ENCODE results near the gene KLHL29. TPM values are rescaled to one million over a fixed set of nuclear protein-coding genes. Genes with fewer than 3 reads are reported as not detected.

The KLHL29 gene
- total and polyA plus RNA-seq, 2 experiments from 2014 or later = 5.6 to 11.0 TPM

DNA sequence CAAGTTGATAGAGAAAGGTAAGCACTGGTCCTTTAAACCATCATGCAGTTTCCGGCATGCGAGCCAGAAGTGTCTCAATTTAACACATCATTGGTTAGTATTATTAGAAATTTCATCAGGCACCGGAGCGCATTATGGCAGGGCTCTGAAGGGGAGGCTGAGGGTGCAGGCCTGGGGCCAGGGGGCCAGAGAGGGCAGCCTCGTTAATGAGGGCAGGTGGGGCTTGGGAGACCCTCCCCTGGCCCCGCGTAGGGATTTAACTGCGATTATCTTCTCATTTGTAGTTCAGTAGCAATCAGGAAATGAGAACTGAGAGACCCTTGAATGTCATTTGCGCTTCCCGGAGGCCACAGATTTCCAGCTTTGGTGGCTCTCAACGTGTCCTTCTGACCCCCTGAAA is 246.4 kb downstream of the KLHL29 start:
- DNase-seq (ENCODE audit: low read depth in 1 of 2, low spot score in 1 of 2) = no peak
- H3K27me3 ChIP-seq = no peaks in the 10 kb centered on the region
- H3K4me1 ChIP-seq (ENCODE audit: low read depth) = no peaks in the 10 kb centered on the region
- no peaks in the 10 kb centered on the region for H3K36me3 ChIP-seq
- TF ChIP-seq, protein P1, sequence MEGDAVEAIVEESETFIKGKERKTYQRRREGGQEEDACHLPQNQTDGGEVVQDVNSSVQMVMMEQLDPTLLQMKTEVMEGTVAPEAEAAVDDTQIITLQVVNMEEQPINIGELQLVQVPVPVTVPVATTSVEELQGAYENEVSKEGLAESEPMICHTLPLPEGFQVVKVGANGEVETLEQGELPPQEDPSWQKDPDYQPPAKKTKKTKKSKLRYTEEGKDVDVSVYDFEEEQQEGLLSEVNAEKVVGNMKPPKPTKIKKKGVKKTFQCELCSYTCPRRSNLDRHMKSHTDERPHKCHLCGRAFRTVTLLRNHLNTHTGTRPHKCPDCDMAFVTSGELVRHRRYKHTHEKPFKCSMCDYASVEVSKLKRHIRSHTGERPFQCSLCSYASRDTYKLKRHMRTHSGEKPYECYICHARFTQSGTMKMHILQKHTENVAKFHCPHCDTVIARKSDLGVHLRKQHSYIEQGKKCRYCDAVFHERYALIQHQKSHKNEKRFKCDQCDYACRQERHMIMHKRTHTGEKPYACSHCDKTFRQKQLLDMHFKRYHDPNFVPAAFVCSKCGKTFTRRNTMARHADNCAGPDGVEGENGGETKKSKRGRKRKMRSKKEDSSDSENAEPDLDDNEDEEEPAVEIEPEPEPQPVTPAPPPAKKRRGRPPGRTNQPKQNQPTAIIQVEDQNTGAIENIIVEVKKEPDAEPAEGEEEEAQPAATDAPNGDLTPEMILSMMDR (IDR thresholded peaks at IDR 0.05; ENCODE audit: low read depth, low read length) = no peak
- H3K9me3 ChIP-seq (ENCODE audit: low read depth) = no peaks in the 10 kb centered on the region
- no peak overlapping the region for H3K27ac ChIP-seq
- H3K4me3 ChIP-seq = no peak overlapping the region

DNA sequence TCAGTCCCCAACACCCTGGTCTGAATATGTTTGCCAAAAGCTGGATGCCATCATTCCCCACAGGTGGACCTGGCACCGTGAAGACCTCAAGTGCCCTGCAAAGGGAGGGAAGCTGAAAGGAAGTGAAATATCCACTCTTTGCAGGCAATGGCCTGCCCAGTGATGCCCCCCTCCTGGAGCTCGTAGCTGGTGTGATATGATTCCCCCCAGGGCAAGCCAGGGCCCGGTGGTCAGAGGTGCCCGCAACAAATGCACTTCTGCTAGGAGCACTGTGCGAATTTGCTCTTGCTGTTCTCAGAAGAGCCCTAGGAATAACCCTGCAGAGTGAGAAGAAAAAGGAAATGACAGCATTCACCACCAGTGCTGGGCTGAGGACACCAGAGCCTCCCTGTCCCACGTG is 247.4 kb downstream of the KLHL29 start:
- no peak overlapping the region for H3K27ac ChIP-seq
- DNase-seq (ENCODE audit: low read depth in 1 of 2, low spot score in 1 of 2) = no peak
- TF ChIP-seq, protein P1 (IDR thresholded peaks at IDR 0.05; ENCODE audit: low read depth, low read length) = no peak
- H3K9me3 ChIP-seq (ENCODE audit: low read depth) = no peaks in the 10 kb centered on the region
- H3K27me3 ChIP-seq = no peaks in the 10 kb centered on the region
- no peaks in the 10 kb centered on the region for H3K4me1 ChIP-seq (ENCODE audit: low read depth)
- no peaks in the 10 kb centered on the region for H3K36me3 ChIP-seq
- H3K4me3 ChIP-seq = no peak overlapping the region

GRCh38 chr2:23632831-23633395 is 247.9 kb downstream of the KLHL29 start:
- DNase-seq (ENCODE audit: low read depth in 1 of 2, low spot score in 1 of 2) = no peak
- H3K4me3 ChIP-seq = no peak overlapping the region
- TF ChIP-seq, protein P1 (IDR thresholded peaks at IDR 0.05; ENCODE audit: low read depth, low read length) = no peak
- no peak overlapping the region for H3K27ac ChIP-seq
- H3K9me3 ChIP-seq (ENCODE audit: low read depth) = no peaks in the 10 kb centered on the region
- H3K27me3 ChIP-seq = no peaks in the 10 kb centered on the region
- no peaks in the 10 kb centered on the region for H3K4me1 ChIP-seq (ENCODE audit: low read depth)
- no peaks in the 10 kb centered on the region for H3K36me3 ChIP-seq

GRCh38 chr2:23633966-23634365 is 249.0 kb downstream of the KLHL29 start:
- Histone ChIP-seq H3K27ac (no peak overlapping the region), H3K36me3 (no peaks in the 10 kb centered on the region), H3K9me3 (ENCODE audit: low read depth) (no peaks in the 10 kb centered on the region), H3K4me1 (ENCODE audit: low read depth) (no peaks in the 10 kb centered on the region), H3K27me3 (no peaks in the 10 kb centered on the region), H3K4me3 (no peak overlapping the region)
- DNase-seq (ENCODE audit: low read depth in 1 of 2, low spot score in 1 of 2) = no peak
- TF ChIP-seq, protein P1 (IDR thresholded peaks at IDR 0.05; ENCODE audit: low read depth, low read length) = no peak

DNA sequence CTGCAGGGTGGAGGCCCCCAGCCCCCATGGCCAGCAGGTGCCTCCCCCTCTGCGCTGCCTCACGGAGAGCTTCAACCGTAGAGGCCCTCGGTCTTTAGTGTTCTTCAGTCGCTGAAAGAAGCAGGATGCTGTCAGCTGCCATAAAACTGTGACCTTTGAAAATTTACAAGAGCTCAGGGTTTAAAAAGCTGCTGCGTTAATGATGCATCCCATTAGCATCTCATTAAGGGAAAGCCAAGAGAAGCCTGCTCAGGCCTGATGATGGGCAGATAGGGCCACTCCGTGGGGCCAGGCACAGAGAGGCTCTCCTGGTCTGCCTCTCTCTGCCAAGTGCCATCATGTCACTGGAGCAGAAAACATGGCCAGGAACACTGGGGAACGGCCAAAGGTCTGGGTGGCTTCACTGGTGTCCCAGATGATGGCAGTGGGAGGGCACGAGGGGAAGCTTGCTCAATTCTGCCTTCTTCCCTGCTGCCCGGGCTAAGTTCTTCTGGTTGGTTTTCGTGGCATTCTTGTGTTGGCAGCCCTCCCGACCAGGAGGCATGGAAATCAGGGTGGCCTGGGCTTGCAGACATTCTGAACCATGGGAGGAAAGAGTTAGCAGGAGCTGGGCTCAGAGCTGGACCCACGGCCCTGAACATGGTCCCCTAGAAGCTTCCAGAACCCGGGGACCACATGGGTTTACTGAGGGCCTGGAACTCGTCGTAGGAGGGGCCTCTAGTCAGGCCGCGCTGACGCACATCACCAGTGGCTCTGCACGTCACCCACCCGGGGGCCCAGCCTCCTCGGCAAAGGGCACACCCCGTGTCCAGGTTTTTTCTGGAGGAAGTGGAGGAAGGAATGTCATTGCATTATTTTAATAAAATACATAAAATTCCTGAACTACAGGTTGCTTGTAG is 250.7 kb downstream of the KLHL29 start:
- Histone ChIP-seq H3K9me3 (ENCODE audit: low read depth) (no peaks in the 10 kb centered on the region), H3K36me3 (no peaks in the 10 kb centered on the region), H3K4me1 (ENCODE audit: low read depth) (no peaks in the 10 kb centered on the region), H3K27ac (no peak overlapping the region), H3K27me3 (no peaks in the 10 kb centered on the region), H3K4me3 (no peak overlapping the region)
- TF ChIP-seq, protein P1 (IDR thresholded peaks at IDR 0.05; ENCODE audit: low read depth, low read length) = no peak
- DNase-seq (ENCODE audit: low read depth in 1 of 2, low spot score in 1 of 2) = no peak
